Endothelial cell of umbilical vein (primary cell): Measurements from ENCODE around the gene CYP4V2. TPM values are rescaled to one million over a fixed set of nuclear protein-coding genes. Genes with fewer than 3 reads are reported as not detected.

Source experiments
- BruUV-seq: library from RNA; stranded (reverse); fragments of 400-500 nt; replicated peaks from 2 replicates; lab custom pipeline; 2021; lab: Mats Ljungman, UMichigan
- CTCF ChIA-PET: fragments of 300-600, 350-600 bp; sonication (Branson Sonifier 250); formaldehyde crosslinking; loops from one replicate; lab custom pipeline; 2021; ENCODE audit warnings: antibody characterized with exemption, inconsistent platforms; lab: Charles Lee
- POLR2A ChIA-PET: fragments of 300-600, 350-600 bp; sonication (Branson Sonifier 250); formaldehyde crosslinking; loops from one replicate; lab custom pipeline; 2021; ENCODE audit warnings: antibody characterized with exemption, inconsistent platforms; lab: Charles Lee
- DNase-seq: peaks from one replicate; pipeline ENCODE4 v3.0.0-alpha.2; 2011; ENCODE audit warnings: low read depth, low spot score
- FAIRE-seq: peaks from 2 replicates; lab custom pipeline; 2011; peaks lifted over from hg19 to GRCh38; lab: Jason Lieb, UNC
- H2AFZ ChIP-seq: 2 replicates; pipeline ENCODE4 v1.6.0; 2012; ENCODE audit warnings: low read depth, low read length, control low read depth, inconsistent platforms
- H3K27ac ChIP-seq: 2 replicates; pipeline ENCODE4 v1.5.1; 2011; ENCODE audit warnings: low read depth, mild to moderate bottlenecking, control low read depth, low read length, moderate library complexity; ENCODE audit not compliant: insufficient read depth
- H3K27me3 ChIP-seq, 2 experiments: 2 replicates each; pipeline versions ENCODE4 v1.6.0 to v1.6.1; 2011; ENCODE audit warnings: low read length in 2 of 2, mixed read lengths in 1 of 2; ENCODE audit not compliant: control insufficient read depth in 2 of 2, insufficient read depth in 2 of 2
- H3K36me3 ChIP-seq, 2 experiments: 2 replicates in 1 of 2; 3 replicates in 1 of 2; pipeline ENCODE4 v1.5.1; 2011; ENCODE audit warnings: low read length in 2 of 2, mild to moderate bottlenecking in 1 of 2, moderate library complexity in 1 of 2; ENCODE audit not compliant: control insufficient read depth in 2 of 2, insufficient read depth in 2 of 2; ENCODE audit errors: extremely low read depth in 1 of 2
- H3K4me1 ChIP-seq: 3 replicates; pipeline ENCODE4 v1.5.1; 2011; ENCODE audit warnings: mild to moderate bottlenecking, low read length; ENCODE audit not compliant: control insufficient read depth, insufficient read depth; ENCODE audit errors: extremely low read depth
- H3K4me2 ChIP-seq: 2 replicates; pipeline ENCODE4 v1.6.1; 2011; ENCODE audit warnings: low read length, control low read depth, mixed read lengths; ENCODE audit not compliant: insufficient read depth
- H3K4me3 ChIP-seq, 3 experiments: fragments of 200-600 bp in 1 of 3; sonication (generic), shearing (Covaris generic) in 1 of 3; replicated peaks in 1 of 3; 2 replicates each; pipeline ENCODE4 v1.5.1; 2011 to 2016; ENCODE audit warnings: control low read depth in 3 of 3, low read length in 3 of 3, mild to moderate bottlenecking in 2 of 3, inconsistent platforms in 1 of 3, low read depth in 1 of 3, moderate library complexity in 1 of 3; ENCODE audit not compliant: insufficient read depth in 1 of 3
- H3K79me2 ChIP-seq: 2 replicates; pipeline ENCODE4 v1.6.0; 2012; ENCODE audit warnings: low read length, inconsistent platforms; ENCODE audit not compliant: control insufficient read depth, insufficient read depth
- H3K9ac ChIP-seq: replicated peaks from 2 replicates; pipeline ENCODE3; 2011; ENCODE audit warnings: low read length, control low read depth; ENCODE audit not compliant: insufficient read depth; ENCODE audit errors: extremely low read depth
- H3K9me1 ChIP-seq: replicated peaks from 3 replicates; pipeline ENCODE4 v1.6.0; 2011; ENCODE audit warnings: mild to moderate bottlenecking, low read length; ENCODE audit not compliant: control insufficient read depth, insufficient read depth; ENCODE audit errors: extremely low read depth
- H3K9me3 ChIP-seq: replicated peaks from 2 replicates; pipeline ENCODE4 v1.5.1; 2012; ENCODE audit warnings: low read length, inconsistent platforms; ENCODE audit not compliant: control insufficient read depth, insufficient read depth
- H4K20me1 ChIP-seq: replicated peaks from 2 replicates; pipeline ENCODE3; 2011; ENCODE audit warnings: mild to moderate bottlenecking, low read length; ENCODE audit not compliant: control insufficient read depth, insufficient read depth; ENCODE audit errors: extremely low read depth
- CTCF ChIP-seq, 2 donors: IDR thresholded peaks; 1 replicate in 1 of 2; 2 replicates in 1 of 2; pipeline ENCODE4 v1.5.1; 2011; ENCODE audit warnings: low read length in 2 of 2, mild to moderate bottlenecking in 2 of 2, moderate library complexity in 2 of 2, control low read depth in 1 of 2, inconsistent platforms in 1 of 2, low read depth in 1 of 2; ENCODE audit not compliant: insufficient read depth in 1 of 2; ENCODE audit errors: extremely low read depth in 1 of 2
- EZH2 ChIP-seq: IDR thresholded peaks from 2 replicates; pipeline ENCODE4 v1.6.1; 2012; ENCODE audit warnings: borderline replicate concordance, low read depth, mild to moderate bottlenecking, moderate library complexity, low read length, inconsistent platforms; ENCODE audit not compliant: severe bottlenecking
- GATA2 ChIP-seq: IDR thresholded peaks from 2 replicates; pipeline ENCODE4 v1.7.0; 2011; ENCODE audit warnings: low read depth, mild to moderate bottlenecking, moderate library complexity, mixed read lengths, low read length; ENCODE audit not compliant: insufficient read length, insufficient read depth
- JUN ChIP-seq: IDR thresholded peaks from 2 replicates; pipeline ENCODE4 v1.6.1; 2011; ENCODE audit warnings: borderline replicate concordance, low read depth; ENCODE audit not compliant: insufficient read length, insufficient read depth
- MAX ChIP-seq: IDR thresholded peaks from 2 replicates; pipeline ENCODE4 v1.6.1; 2011; ENCODE audit not compliant: insufficient read depth, insufficient read length
- MYC ChIP-seq: IDR thresholded peaks from one replicate; pipeline ENCODE4 v1.6.1; 2011; ENCODE audit warnings: mild to moderate bottlenecking, low read depth, low read length
- POLR2A ChIP-seq: IDR thresholded peaks from 2 replicates; pipeline ENCODE4 v1.6.1; 2012; ENCODE audit warnings: low read depth, mild to moderate bottlenecking, control low read depth, low read length
- POLR2AphosphoS5 ChIP-seq: IDR thresholded peaks from 2 replicates; pipeline ENCODE4 v1.6.1; 2012; ENCODE audit warnings: low read depth, mild to moderate bottlenecking, control low read depth, low read length, moderate library complexity; ENCODE audit not compliant: insufficient read depth
- dilution Hi-C: fragments of 300-500 bp; cut with MboI; formaldehyde crosslinking; loops from one replicate; pipeline ENCODE4 v1.15.0; 2019; ENCODE audit warnings: low sequenced_read_pairs; ENCODE audit not compliant: extremely low pct_ligation_motif_present
- intact Hi-C: fragments of 100-400 bp; cut with micrococcal nuclease; formaldehyde crosslinking; loops from one replicate; pipeline ENCODE4 v1.10.0; 2022
- polyA plus RNA-seq, 4 experiments: library from polyadenylated mRNA; depleted of rRNA in 3 of 4; stranded (reverse) in 3 of 4; unstranded in 1 of 4; fragments of >200 nt; gene quantifications; 2 replicates each; pipeline versions ENCODE4 v1.2.1 to v1.2.3, GENCODE V29; 2011 to 2012; ENCODE audit warnings: missing spikeins in 1 of 4
- total RNA-seq: library from RNA; stranded (reverse); gene quantifications from 2 replicates; pipeline ENCODE4 v1.2.3, GENCODE V29; 2021

The CYP4V2 gene
- total and polyA plus RNA-seq, 2 donors (not counting 3 experiments of a cell fraction or from before 2014, with no cell fraction given): 0.28 to 1.7 TPM

GRCh38 chr4:186148336-186148975 lies 42.9 kb upstream of the CYP4V2 start:
- TF ChIP-seq MAX: no peak
- TF ChIP-seq MYC: no peak
- TF ChIP-seq POLR2A: no peak
- TF ChIP-seq POLR2AphosphoS5: no peak
- no peak for TF ChIP-seq JUN
- no peak for TF ChIP-seq EZH2
- no peak for TF ChIP-seq GATA2
- Histone ChIP-seq H3K4me3 (no peak overlapping the region), H3K27ac (no peak overlapping the region), H2AFZ (no peak overlapping the region), H3K9ac (no peak overlapping the region), H3K4me2 (no peak overlapping the region), H3K4me1 (peaks cover 10% of the 10 kb centered on the region), H3K79me2 (no peaks in the 10 kb centered on the region), H3K27me3 (peaks cover 14 to 22% of the 10 kb centered on the region in 2 experiments), H3K9me3 (no peaks in the 10 kb centered on the region), H3K36me3 (no peaks in the 10 kb centered on the region), H4K20me1 (no peaks in the 10 kb centered on the region), H3K9me1 (no peaks in the 10 kb centered on the region)
- DNase-seq (no peak), FAIRE-seq (no peak)
- ChIA-PET POLR2A (no interaction called here), CTCF (no interaction called here)
- dilution Hi-C loops (no loop called here), intact Hi-C loops (no loop called here)
- no TSS peak for BruUV-seq

- Histone ChIP-seq H3K27me3 (peaks cover 14 to 17% of the 10 kb centered on the region in 2 experiments), H3K9ac (no peak overlapping the region), H3K4me3 (no peak overlapping the region), H3K27ac (no peak overlapping the region), H3K79me2 (no peaks in the 10 kb centered on the region), H3K4me1 (peaks cover 4% of the 10 kb centered on the region), H2AFZ (no peak overlapping the region), H3K36me3 (no peaks in the 10 kb centered on the region), H3K9me3 (no peaks in the 10 kb centered on the region), H3K4me2 (no peak overlapping the region), H3K9me1 (no peaks in the 10 kb centered on the region), H4K20me1 (no peaks in the 10 kb centered on the region)
- POLR2A ChIA-PET: no interaction called here
- no TSS peak for BruUV-seq
- dilution Hi-C loops: no loop called here
- FAIRE-seq (peak; percentile 66), DNase-seq (peak; percentile 41)
- CTCF ChIA-PET: interaction anchor here (1.0 to 1.4 kb wide), 2 partner anchors 12 to 20 kb away, joined by 3 to 5 read pairs; no protein-coding TSS in a partner anchor
- intact Hi-C loops: no loop called here
- TF ChIP-seq EZH2 (no peak), MYC (no peak), GATA2 (no peak), CTCF (IDR thresholded peaks at IDR 0.05; ENCODE audit: extremely low read depth in 1 of 2, insufficient read depth in 1 of 2, low read depth in 1 of 2, low read length in 2 of 2) (peak; percentile 58 to 83), POLR2AphosphoS5 (no peak), POLR2A (no peak), MAX (no peak)
Observed at GRCh38 chr4:186149872-186150271, 41.5 kb upstream of the CYP4V2 start.
